ENCODE measurements around the gene PIK3C2B.

Gene PIK3C2B

GRCh38 chr1:204456826-204457442, 37.7 kb downstream of the PIK3C2B start:
- DNase-seq = no peak

GRCh38 chr1:204455831-204456145, 38.8 kb downstream of the PIK3C2B start:
- DNase-seq = no peak

- no peak for DNase-seq
Measured at GRCh38 chr1:204455063-204455830, 39.4 kb downstream of the PIK3C2B start.

GRCh38 chr1:204454476-204454875, 40.1 kb downstream of the PIK3C2B start:
- no peak for DNase-seq

- peak; percentile 89 for DNase-seq
Measured at GRCh38 chr1:204453141-204453772, 41.3 kb downstream of the PIK3C2B start.

GRCh38 chr1:204451352-204452124, 43.1 kb downstream of the PIK3C2B start:
- no peak for DNase-seq

GRCh38 chr1:204450461-204451257, 43.9 kb downstream of the PIK3C2B start:
- DNase-seq = no peak

GRCh38 chr1:204449678-204450280, 44.8 kb downstream of the PIK3C2B start:
- no peak for DNase-seq

GRCh38 chr1:204448991-204449677, 45.5 kb downstream of the PIK3C2B start:
- DNase-seq = no peak

GRCh38 chr1:204448344-204448964, 46.2 kb downstream of the PIK3C2B start:
- DNase-seq = no peak

GRCh38 chr1:204447736-204448135, 46.9 kb downstream of the PIK3C2B start:
- DNase-seq = no peak

GRCh38 chr1:204447190-204447589, 47.4 kb downstream of the PIK3C2B start:
- DNase-seq = no peak

- DNase-seq = peak; percentile 83
Measured at GRCh38 chr1:204446413-204447111, 48.0 kb downstream of the PIK3C2B start.

- peak; percentile 44 for DNase-seq
Measured at GRCh38 chr1:204445860-204446412, 48.7 kb downstream of the PIK3C2B start.

Data from CD4-positive, alpha-beta T cell treated with Interleukin-15 for 1 hour (primary cell).